Measurements from ENCODE around the gene CDR2.

DNA sequence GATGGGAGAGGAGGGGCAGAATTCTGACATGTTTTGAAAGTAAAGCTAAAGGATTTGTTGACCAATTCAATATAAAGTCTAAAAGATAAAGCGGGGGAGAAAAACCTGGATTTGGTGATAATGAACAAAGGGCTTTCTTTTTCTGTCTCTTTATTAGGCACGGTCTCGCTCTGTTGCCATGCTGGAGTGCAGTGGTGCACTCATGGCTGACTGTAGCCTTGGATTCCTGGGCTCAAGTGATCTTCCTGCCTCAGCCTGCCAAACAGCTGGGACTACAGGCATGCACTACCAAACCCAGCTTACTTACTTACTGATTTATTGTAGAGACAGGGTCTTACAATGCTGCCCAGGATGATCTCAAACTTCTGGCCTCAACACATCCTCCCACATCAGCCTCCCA lies 7.5 kb downstream of the CDR2 start:
- TF ChIP-seq, protein P1, sequence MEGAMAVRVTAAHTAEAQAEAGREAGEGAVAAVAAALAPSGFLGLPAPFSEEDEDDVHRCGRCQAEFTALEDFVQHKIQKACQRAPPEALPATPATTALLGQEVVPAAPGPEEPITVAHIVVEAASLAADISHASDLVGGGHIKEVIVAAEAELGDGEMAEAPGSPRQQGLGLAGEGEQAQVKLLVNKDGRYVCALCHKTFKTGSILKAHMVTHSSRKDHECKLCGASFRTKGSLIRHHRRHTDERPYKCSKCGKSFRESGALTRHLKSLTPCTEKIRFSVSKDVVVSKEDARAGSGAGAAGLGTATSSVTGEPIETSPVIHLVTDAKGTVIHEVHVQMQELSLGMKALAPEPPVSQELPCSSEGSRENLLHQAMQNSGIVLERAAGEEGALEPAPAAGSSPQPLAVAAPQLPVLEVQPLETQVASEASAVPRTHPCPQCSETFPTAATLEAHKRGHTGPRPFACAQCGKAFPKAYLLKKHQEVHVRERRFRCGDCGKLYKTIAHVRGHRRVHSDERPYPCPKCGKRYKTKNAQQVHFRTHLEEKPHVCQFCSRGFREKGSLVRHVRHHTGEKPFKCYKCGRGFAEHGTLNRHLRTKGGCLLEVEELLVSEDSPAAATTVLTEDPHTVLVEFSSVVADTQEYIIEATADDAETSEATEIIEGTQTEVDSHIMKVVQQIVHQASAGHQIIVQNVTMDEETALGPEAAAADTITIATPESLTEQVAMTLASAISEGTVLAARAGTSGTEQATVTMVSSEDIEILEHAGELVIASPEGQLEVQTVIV (CRISPR knock-in tag; IDR thresholded peaks at IDR 0.05; ENCODE audit: borderline replicate concordance) = no peak
- TF ChIP-seq, protein P2, sequence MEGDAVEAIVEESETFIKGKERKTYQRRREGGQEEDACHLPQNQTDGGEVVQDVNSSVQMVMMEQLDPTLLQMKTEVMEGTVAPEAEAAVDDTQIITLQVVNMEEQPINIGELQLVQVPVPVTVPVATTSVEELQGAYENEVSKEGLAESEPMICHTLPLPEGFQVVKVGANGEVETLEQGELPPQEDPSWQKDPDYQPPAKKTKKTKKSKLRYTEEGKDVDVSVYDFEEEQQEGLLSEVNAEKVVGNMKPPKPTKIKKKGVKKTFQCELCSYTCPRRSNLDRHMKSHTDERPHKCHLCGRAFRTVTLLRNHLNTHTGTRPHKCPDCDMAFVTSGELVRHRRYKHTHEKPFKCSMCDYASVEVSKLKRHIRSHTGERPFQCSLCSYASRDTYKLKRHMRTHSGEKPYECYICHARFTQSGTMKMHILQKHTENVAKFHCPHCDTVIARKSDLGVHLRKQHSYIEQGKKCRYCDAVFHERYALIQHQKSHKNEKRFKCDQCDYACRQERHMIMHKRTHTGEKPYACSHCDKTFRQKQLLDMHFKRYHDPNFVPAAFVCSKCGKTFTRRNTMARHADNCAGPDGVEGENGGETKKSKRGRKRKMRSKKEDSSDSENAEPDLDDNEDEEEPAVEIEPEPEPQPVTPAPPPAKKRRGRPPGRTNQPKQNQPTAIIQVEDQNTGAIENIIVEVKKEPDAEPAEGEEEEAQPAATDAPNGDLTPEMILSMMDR (IDR thresholded peaks at IDR 0.05 in 2 of 3, conservative IDR thresholded peaks at IDR 0.05 in 1 of 3; ENCODE audit: insufficient read depth in 2 of 3, low read depth in 1 of 3, low read length in 3 of 3) = no peak
- TF ChIP-seq RAD21 (CRISPR knock-in tag; conservative IDR thresholded peaks at IDR 0.05 in 1 of 2, IDR thresholded peaks at IDR 0.05 in 1 of 2) (no peak), CHD2 (IDR thresholded peaks at IDR 0.05; ENCODE audit: low read depth, low read length) (no peak), ZNF785 (CRISPR knock-in tag; IDR thresholded peaks at IDR 0.05) (no peak), CREB1 (IDR thresholded peaks at IDR 0.05) (no peak), CREB1 (CRISPR knock-in tag; IDR thresholded peaks at IDR 0.05) (no peak), ESRRA (IDR thresholded peaks at IDR 0.05; ENCODE audit: borderline replicate concordance, low read depth) (no peak)
- TF ChIP-seq, protein P3, sequence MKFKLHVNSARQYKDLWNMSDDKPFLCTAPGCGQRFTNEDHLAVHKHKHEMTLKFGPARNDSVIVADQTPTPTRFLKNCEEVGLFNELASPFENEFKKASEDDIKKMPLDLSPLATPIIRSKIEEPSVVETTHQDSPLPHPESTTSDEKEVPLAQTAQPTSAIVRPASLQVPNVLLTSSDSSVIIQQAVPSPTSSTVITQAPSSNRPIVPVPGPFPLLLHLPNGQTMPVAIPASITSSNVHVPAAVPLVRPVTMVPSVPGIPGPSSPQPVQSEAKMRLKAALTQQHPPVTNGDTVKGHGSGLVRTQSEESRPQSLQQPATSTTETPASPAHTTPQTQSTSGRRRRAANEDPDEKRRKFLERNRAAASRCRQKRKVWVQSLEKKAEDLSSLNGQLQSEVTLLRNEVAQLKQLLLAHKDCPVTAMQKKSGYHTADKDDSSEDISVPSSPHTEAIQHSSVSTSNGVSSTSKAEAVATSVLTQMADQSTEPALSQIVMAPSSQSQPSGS (CRISPR knock-in tag; IDR thresholded peaks at IDR 0.05) = no peak
- TF ChIP-seq, protein P4, sequence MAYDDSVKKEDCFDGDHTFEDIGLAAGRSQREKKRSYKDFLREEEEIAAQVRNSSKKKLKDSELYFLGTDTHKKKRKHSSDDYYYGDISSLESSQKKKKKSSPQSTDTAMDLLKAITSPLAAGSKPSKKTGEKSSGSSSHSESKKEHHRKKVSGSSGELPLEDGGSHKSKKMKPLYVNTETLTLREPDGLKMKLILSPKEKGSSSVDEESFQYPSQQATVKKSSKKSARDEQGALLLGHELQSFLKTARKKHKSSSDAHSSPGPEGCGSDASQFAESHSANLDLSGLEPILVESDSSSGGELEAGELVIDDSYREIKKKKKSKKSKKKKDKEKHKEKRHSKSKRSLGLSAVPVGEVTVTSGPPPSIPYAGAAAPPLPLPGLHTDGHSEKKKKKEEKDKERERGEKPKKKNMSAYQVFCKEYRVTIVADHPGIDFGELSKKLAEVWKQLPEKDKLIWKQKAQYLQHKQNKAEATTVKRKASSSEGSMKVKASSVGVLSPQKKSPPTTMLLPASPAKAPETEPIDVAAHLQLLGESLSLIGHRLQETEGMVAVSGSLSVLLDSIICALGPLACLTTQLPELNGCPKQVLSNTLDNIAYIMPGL (CRISPR knock-in tag; IDR thresholded peaks at IDR 0.05) = no peak
